Nephron progenitor cell (in vitro differentiated cells): ENCODE results near the gene IZUMO4.
A peak's percentile ranks its signal among the peaks of the same experiment; 100 is the strongest.

Experiments used
- DNase-seq: peaks from one replicate; pipeline ENCODE4 v3.0.0; 2021
- H3K27ac Mint-ChIP-seq: 2 replicates; pipeline ENCODE4 v1.8.0; 2021; ENCODE audit warnings: mild to moderate bottlenecking, moderate library complexity, mixed read lengths
- H3K27me3 Mint-ChIP-seq: 2 replicates; pipeline ENCODE4 v1.8.0; 2021; ENCODE audit warnings: mild to moderate bottlenecking, low read depth, mixed read lengths; ENCODE audit not compliant: poor library complexity
- H3K36me3 Mint-ChIP-seq: 2 replicates; pipeline ENCODE4 v1.8.0; 2021; ENCODE audit warnings: low read depth, mixed read lengths
- H3K4me1 Mint-ChIP-seq: 2 replicates; pipeline ENCODE4 v1.8.0; 2021; ENCODE audit warnings: mixed read lengths
- H3K4me3 Mint-ChIP-seq: 2 replicates; pipeline ENCODE4 v1.8.0; 2021; ENCODE audit warnings: mild to moderate bottlenecking, moderate library complexity, mixed read lengths
- H3K9me3 Mint-ChIP-seq: 2 replicates; pipeline ENCODE4 v1.8.0; 2021; ENCODE audit warnings: mild to moderate bottlenecking, moderate library complexity, mixed read lengths
- TF ChIP-seq, protein P1 (sequence below): fragments of 200-600 bp; sonication (generic); IDR thresholded peaks from 2 replicates; pipeline ENCODE4 v1.5.0; 2021; ENCODE audit warnings: antibody characterized with exemption

Gene IZUMO4

DNA sequence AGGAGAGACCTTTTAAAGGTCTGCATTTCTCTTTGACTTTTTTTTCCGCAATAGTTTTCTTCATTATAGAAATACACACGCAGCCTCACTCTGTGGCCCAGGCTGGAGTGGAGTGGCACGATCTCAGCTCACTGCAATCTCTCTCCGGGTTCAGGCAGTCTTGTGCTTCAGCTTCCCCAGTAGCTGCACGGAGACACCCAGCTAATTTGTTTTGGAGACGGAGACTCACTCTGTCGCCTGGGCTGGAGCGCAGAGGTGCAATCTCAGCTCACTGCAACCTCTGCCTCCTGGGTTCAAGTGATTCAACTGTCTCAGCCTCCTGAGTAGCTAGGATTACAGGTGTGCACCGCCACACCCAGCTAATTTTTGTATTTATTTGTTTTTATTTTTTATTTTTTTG is 33.9 kb upstream of the IZUMO4 start:
- Mint-ChIP-seq H3K4me3 (peak overlapping the region; percentile 82), H3K36me3 (no peaks in the 10 kb centered on the region), H3K9me3 (no peaks in the 10 kb centered on the region), H3K27me3 (no peaks in the 10 kb centered on the region), H3K4me1 (peaks cover 53% of the 10 kb centered on the region), H3K27ac (peak overlapping the region; percentile 93)
- TF ChIP-seq, protein P1, sequence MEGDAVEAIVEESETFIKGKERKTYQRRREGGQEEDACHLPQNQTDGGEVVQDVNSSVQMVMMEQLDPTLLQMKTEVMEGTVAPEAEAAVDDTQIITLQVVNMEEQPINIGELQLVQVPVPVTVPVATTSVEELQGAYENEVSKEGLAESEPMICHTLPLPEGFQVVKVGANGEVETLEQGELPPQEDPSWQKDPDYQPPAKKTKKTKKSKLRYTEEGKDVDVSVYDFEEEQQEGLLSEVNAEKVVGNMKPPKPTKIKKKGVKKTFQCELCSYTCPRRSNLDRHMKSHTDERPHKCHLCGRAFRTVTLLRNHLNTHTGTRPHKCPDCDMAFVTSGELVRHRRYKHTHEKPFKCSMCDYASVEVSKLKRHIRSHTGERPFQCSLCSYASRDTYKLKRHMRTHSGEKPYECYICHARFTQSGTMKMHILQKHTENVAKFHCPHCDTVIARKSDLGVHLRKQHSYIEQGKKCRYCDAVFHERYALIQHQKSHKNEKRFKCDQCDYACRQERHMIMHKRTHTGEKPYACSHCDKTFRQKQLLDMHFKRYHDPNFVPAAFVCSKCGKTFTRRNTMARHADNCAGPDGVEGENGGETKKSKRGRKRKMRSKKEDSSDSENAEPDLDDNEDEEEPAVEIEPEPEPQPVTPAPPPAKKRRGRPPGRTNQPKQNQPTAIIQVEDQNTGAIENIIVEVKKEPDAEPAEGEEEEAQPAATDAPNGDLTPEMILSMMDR: no peak
- no peak for DNase-seq

DNA sequence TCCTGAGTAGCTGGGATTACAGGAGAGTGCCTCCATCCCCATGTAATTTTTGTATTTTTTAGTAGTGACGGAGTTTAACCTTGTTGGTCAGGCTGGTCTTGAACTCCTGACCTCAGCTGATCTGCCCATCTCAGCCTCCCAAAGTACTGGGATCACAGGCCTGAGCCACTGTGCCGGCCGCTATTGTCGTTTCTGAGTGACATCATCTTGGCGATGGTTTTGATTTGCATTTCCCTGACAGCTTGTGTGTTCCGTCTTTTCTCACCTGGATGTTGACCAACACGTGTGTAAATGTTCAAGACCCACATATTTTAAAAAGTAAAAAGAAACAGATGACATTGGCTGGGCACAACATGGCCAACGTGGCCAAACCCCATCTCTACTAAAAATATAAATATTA is 32.9 kb upstream of the IZUMO4 start:
- no peaks in the 10 kb centered on the region for H3K36me3 Mint-ChIP-seq
- H3K9me3 Mint-ChIP-seq: no peaks in the 10 kb centered on the region
- peak overlapping the region; percentile 28 for H3K4me3 Mint-ChIP-seq
- TF ChIP-seq, protein P1: no peak
- H3K27me3 Mint-ChIP-seq: no peaks in the 10 kb centered on the region
- DNase-seq: no peak
- H3K4me1 Mint-ChIP-seq: peaks cover 46% of the 10 kb centered on the region
- H3K27ac Mint-ChIP-seq: no peak overlapping the region

DNA sequence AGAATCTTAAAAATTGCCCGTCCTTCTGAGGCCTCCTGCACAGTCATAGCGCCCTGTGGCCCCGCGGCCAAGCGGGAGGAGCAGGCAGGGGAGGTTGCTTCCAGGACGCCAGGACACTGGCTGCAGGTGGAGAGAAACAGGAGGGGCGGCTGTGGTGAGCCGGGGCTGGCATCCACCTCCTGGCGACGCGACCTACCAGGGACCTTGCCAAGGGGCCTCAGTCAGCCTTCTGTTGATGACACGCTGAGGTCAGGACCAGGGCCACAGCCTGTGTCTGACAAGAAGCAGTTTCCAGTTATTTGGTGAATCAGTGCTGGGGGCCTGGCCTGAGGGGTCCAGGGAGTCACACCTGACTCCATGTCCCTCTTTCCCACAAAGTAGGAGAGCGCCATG is 32.3 kb upstream of the IZUMO4 start:
- Mint-ChIP-seq H3K36me3 (no peaks in the 10 kb centered on the region), H3K27me3 (no peaks in the 10 kb centered on the region), H3K9me3 (no peaks in the 10 kb centered on the region), H3K27ac (peak overlapping the region; percentile 89), H3K4me3 (no peak overlapping the region), H3K4me1 (peaks cover 40% of the 10 kb centered on the region)
- no peak for DNase-seq
- TF ChIP-seq, protein P1: no peak

GRCh38 chr19:2064788-2065524 is 31.8 kb upstream of the IZUMO4 start:
- Mint-ChIP-seq H3K36me3 (no peaks in the 10 kb centered on the region), H3K9me3 (no peaks in the 10 kb centered on the region), H3K27ac (peak overlapping the region; percentile 89), H3K27me3 (no peaks in the 10 kb centered on the region), H3K4me1 (peaks cover 42% of the 10 kb centered on the region), H3K4me3 (no peak overlapping the region)
- no peak for DNase-seq
- TF ChIP-seq, protein P1: no peak

DNA sequence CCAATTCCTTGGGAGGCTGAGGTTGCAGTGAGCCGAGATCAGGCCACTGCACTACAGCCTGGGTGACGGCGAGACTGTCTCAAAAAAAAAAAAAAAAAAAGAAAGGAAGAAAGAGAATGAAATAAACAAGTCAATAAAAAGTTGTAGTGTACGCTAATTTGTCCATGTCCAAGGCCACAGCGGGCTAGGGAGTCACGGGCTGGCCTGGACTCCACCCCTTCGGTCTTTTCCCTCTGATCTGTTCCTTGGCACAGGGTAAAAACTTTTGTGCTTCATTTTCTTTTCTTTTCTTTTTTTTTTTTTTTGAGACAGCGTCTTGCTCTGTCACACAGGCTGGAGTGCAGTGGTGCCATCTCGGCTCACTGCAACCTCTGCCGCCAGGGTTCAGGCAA is 26.3 kb upstream of the IZUMO4 start:
- TF ChIP-seq, protein P1: no peak
- Mint-ChIP-seq H3K27me3 (no peaks in the 10 kb centered on the region), H3K9me3 (no peaks in the 10 kb centered on the region), H3K4me3 (no peak overlapping the region), H3K36me3 (peaks cover 31% of the 10 kb centered on the region), H3K27ac (peak overlapping the region; percentile 64), H3K4me1 (peaks cover 5% of the 10 kb centered on the region)
- no peak for DNase-seq

GRCh38 chr19:2070986-2071673 is 25.6 kb upstream of the IZUMO4 start:
- peak overlapping the region; percentile 92 for H3K27ac Mint-ChIP-seq

More at GRCh38 chr19:2070986-2071673, 25.6 kb upstream of the IZUMO4 start:
- TF ChIP-seq, protein P1: no peak
- Mint-ChIP-seq H3K27me3 (no peaks in the 10 kb centered on the region), H3K4me3 (no peak overlapping the region), H3K36me3 (peaks cover 35% of the 10 kb centered on the region), H3K9me3 (no peaks in the 10 kb centered on the region), H3K4me1 (peaks cover 5% of the 10 kb centered on the region)
- DNase-seq: no peak
